Loucy (cell line): Measurements from ENCODE around the gene INHA.

Experiments
- CTCF ChIP-seq: fragments of 200-600 bp; sonication (generic); conservative IDR thresholded peaks from 2 replicates; pipeline ENCODE4 v1.5.1; 2014; ENCODE audit warnings: mild to moderate bottlenecking, antibody characterized with exemption, low read length
- EZH2phosphoT487 ChIP-seq: fragments of 200-600 bp; IDR thresholded peaks from 2 replicates; pipeline ENCODE4 v1.6.1; 2018; ENCODE audit warnings: antibody characterized with exemption, mild to moderate bottlenecking, moderate library complexity, borderline replicate concordance

GRCh38 chr2:219556413-219556812, 15.7 kb upstream of the INHA start:
- no peak for TF ChIP-seq CTCF
- no peak for TF ChIP-seq EZH2phosphoT487
